OCI-LY1 (cell line): ENCODE measurements around the gene PKP3.

Experiments used
- EZH2 ChIP-seq: fragments of 200-600 bp; sonication (generic), shearing (Covaris generic); IDR thresholded peaks from 2 replicates; pipeline ENCODE4 v1.8.0; 2017; ENCODE audit warnings: borderline replicate concordance, mixed run types, mild to moderate bottlenecking, antibody characterized with exemption, low read length, moderate library complexity, mixed read lengths
- TF ChIP-seq, protein P1 (sequence below): fragments of 200-600 bp; sonication (generic), shearing (Covaris generic); IDR thresholded peaks from 2 replicates; pipeline ENCODE4 v1.5.1; 2017; ENCODE audit warnings: mild to moderate bottlenecking, antibody characterized with exemption, low read length, moderate library complexity, mixed read lengths

DNA sequence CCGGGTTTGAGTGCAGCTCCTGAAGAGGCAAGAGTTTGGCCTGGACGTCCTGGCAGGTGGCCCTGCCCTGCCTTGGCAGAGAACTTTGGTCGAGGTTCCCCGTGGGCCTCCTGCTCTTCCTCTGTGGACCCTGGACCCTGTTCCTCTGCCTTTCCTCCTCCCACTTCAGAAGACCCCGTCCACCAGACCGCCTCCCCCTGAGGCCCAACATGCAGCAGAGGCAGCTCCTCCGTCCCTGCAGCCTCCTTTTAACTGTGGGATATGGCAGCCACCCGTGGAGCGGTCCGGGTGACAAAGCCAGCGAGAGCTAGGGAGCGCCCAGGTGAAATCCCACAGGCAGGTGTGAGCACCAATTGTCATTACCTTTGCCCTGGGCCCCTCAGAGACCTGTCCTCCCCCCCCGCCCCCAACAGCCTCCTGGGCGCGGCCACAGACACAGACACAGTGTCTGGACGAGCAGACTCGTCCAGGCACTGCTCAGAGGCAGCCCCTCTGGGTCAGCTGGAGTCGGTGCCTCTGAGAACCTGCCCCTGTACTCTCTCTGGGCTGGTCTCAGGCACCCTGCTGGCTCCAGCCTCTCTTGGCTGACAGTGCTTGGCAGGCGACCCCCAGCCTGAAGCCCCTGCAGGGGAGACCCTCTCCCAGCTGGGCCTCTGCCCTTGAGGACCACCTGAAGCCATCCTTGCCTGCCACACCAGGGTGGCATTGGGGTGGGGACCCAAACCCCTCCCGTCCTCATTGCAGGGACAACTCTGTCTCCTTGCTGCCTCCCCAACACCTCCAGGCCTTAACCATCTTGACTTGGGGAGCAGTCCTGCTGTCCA, 52.0 kb downstream of the PKP3 start:
- TF ChIP-seq, protein P1, sequence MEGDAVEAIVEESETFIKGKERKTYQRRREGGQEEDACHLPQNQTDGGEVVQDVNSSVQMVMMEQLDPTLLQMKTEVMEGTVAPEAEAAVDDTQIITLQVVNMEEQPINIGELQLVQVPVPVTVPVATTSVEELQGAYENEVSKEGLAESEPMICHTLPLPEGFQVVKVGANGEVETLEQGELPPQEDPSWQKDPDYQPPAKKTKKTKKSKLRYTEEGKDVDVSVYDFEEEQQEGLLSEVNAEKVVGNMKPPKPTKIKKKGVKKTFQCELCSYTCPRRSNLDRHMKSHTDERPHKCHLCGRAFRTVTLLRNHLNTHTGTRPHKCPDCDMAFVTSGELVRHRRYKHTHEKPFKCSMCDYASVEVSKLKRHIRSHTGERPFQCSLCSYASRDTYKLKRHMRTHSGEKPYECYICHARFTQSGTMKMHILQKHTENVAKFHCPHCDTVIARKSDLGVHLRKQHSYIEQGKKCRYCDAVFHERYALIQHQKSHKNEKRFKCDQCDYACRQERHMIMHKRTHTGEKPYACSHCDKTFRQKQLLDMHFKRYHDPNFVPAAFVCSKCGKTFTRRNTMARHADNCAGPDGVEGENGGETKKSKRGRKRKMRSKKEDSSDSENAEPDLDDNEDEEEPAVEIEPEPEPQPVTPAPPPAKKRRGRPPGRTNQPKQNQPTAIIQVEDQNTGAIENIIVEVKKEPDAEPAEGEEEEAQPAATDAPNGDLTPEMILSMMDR: no peak
- TF ChIP-seq EZH2: no peak
